H1 (cell line): ENCODE results near the gene KRT83. TPM values are rescaled to one million over a fixed set of nuclear protein-coding genes. Genes with fewer than 3 reads are reported as not detected.

Experiments used
- BACH1 ChIP-seq: IDR thresholded peaks from 2 replicates; pipeline ENCODE4 v1.6.1; 2012; ENCODE audit warnings: low read length, improper control_type of control experiment
- BRCA1 ChIP-seq: IDR thresholded peaks from 2 replicates; pipeline ENCODE4 v1.6.1; 2012; ENCODE audit warnings: low read depth, low read length, improper control_type of control experiment
- E2F6 ChIP-seq: IDR thresholded peaks from 2 replicates; pipeline ENCODE4 v1.6.1; 2012; ENCODE audit warnings: inconsistent platforms
- EZH2 ChIP-seq: fragments of 200-600 bp; sonication (generic); IDR thresholded peaks from 2 replicates; pipeline ENCODE4 v1.7.1; 2012; ENCODE audit warnings: low read depth, mild to moderate bottlenecking, moderate library complexity, low read length, inconsistent platforms; ENCODE audit not compliant: severe bottlenecking
- GABPA ChIP-seq: IDR thresholded peaks from 2 replicates; pipeline ENCODE4 v1.6.1; 2011; ENCODE audit warnings: mild to moderate bottlenecking, low read length, moderate library complexity, borderline replicate concordance; ENCODE audit not compliant: insufficient read depth
- KDM4A ChIP-seq: IDR thresholded peaks from one replicate; pipeline ENCODE4 v1.7.1; 2012; ENCODE audit warnings: low read depth, mild to moderate bottlenecking, moderate library complexity, low read length, inconsistent platforms; ENCODE audit not compliant: severe bottlenecking
- POU5F1 ChIP-seq: IDR thresholded peaks from 2 replicates; pipeline ENCODE4 v1.6.1; 2011; ENCODE audit warnings: low read depth, mild to moderate bottlenecking, low read length, moderate library complexity
- SP1 ChIP-seq: IDR thresholded peaks from 2 replicates; pipeline ENCODE4 v1.6.1; 2011; ENCODE audit warnings: low read depth, low read length
- SUZ12 ChIP-seq: fragments of 200-600 bp; sonication (generic); IDR thresholded peaks from 2 replicates; pipeline ENCODE4 v1.6.1; 2012; ENCODE audit warnings: mild to moderate bottlenecking, inconsistent platforms, low read length, moderate library complexity, mixed read lengths
- TCF12 ChIP-seq: IDR thresholded peaks from 2 replicates; pipeline ENCODE4 v1.6.1; 2011; ENCODE audit warnings: low read depth, mild to moderate bottlenecking, low read length
- polyA plus RNA-seq, 7 experiments: library from polyadenylated mRNA; depleted of rRNA in 3 of 7; stranded (reverse) in 5 of 7; unstranded in 2 of 7; fragments of >200 nt in 5 of 7; fragments of 200-250 nt in 2 of 7; gene quantifications; 1 replicate in 5 of 7; 2 replicates in 1 of 7; 4 replicates in 1 of 7; pipeline versions ENCODE4 v1.2.1 to v1.2.3, GENCODE V29; 2011 to 2013; ENCODE audit warnings: missing spikeins in 2 of 7, mixed read lengths in 2 of 7
- total RNA-seq: library from RNA; stranded (reverse); fragmentation: NEBNext Ultra II Directional; extraction: Animal tissue kit (Norgen Biotek cat#: 25700); gene quantifications from 2 replicates; pipeline ENCODE4 v1.2.1, GENCODE V29; 2021

Gene KRT83
- total and polyA plus RNA-seq, 2 of the 8 experiments (the other 6 are each of a cell fraction or from before 2014, with no cell fraction given), result not detected

DNA sequence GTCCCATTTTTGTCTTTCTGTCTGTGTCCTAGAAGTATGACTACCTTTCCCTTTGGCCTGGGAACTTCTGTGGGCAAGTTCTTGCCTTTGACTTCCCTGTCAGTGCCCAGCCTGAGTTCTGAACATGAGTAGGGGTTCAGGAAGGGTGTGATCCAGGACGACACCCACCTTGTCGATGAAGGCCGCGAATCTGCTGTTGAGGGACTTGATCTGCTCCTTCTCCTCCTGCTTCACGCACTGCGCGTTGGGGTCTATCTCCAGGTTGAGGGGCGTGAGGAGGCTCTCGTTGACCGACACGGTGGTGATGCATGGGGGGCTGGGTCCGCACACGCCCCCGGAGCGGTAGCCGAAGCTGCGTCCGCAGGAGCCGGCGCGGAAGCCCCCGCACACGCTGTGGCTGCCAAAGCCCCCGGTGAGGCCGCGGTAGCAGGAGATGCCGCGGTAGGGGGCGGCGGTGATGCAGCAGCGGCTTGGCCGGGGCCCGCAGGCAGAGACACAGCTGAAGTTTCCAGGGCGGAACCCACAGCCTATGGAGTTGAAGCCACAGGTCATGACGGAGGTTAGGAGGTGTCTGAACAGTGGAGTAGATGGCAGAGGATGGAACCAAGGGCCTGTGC, at the start of gene KRT83 (continued):
- TF ChIP-seq SP1 (no peak), E2F6 (no peak), GABPA (no peak), TCF12 (no peak), EZH2 (no peak), BACH1 (no peak), POU5F1 (no peak), BRCA1 (no peak), SUZ12 (no peak), KDM4A (no peak)
